GM19467 (cell line): ENCODE results near the gene PRAMEF8.
"Not testable (repeated sequence)": the region's sequence is repeated elsewhere in the genome, so short reads cannot be mapped to it uniquely, and the experiment has no call there.

Source experiments
- ATAC-seq: cut with Tn5 transposase; IDR thresholded peaks from one replicate; pipeline ENCODE4 v1.9.1; 2021; ENCODE audit warnings: mild to moderate bottlenecking, moderate library complexity; ENCODE audit not compliant: unreplicated experiment

PRAMEF8 gene

DNA sequence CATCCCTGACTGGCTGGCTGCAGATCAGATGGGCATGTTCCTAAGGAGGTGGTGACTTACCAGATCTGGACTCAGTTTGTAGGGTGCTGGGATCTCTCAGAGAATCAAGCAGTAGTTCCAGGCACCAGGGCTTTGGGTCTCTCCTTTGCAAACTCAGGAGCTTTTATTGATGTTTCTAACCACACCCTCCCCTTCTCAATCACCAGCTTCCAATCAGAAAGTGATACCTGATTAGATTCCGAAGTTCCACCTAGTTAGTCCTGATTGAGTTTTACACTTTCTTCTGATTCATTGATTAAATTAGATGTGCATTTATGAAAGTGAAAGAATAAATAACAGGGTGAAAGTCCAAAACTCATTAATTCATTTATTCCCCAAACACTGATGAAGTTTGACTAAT is at the start of gene PRAMEF8:
Gene PRAMEF8, minus strand, starts transcription at position 101 of the 400 bp plus-strand sequence. CDS start 1,046 bp downstream, outside the sequence.
- not testable (repeated sequence) for ATAC-seq

DNA sequence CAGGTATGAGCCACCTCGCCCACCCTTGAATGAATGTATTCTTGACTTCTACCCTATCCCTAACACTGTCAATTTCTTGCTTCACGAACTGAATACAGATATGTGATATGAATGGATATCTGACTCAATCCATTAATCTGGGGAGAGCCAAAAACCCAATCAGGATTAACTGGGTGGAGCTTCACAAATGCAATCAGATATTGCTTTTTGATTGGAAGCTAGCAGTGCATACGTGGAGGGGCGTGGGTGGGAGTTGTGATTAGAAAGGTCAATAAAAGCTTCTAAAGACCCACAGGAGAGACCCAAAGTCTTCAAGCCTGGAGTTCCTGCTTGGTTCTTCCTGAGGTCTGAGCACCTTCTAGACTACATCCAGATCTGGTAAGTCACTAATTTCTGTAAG is 30.3 kb upstream of the PRAMEF8 start, which contains the start of gene PRAMEF15:
Gene PRAMEF15, plus strand, starts transcription at position 301 of the 400 bp plus-strand sequence. CDS start 2,827 bp downstream, outside the sequence.
- ATAC-seq, result not testable (repeated sequence)

DNA sequence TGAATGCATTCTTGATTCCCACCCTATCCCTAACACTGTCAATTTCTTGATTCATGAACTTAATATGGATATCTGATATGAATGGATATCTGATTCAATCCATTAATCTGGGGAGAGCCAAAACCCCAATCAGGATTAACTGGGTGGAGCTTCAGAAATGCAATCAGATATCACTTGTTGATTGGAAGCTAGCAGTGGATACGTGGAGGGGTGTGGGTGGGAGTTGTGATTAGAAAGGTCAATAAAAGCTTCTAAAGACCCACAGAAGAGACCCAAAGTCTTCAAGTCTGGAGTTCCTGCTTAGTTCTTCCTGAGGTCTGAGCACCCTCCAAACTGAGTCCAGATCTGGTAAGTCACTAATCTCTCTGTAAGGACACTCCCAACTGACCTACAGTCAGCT is 18.3 kb upstream of the PRAMEF8 start, which contains the start of gene PRAMEF33:
Gene PRAMEF33, plus strand, starts transcription at position 301 of the 400 bp plus-strand sequence. CDS start 2,416 bp downstream, outside the sequence.
- not testable (repeated sequence) for ATAC-seq

- not testable (repeated sequence) for ATAC-seq
Measured at GRCh38 chr1:13302197-13302596, 17.3 kb upstream of the PRAMEF8 start.

DNA sequence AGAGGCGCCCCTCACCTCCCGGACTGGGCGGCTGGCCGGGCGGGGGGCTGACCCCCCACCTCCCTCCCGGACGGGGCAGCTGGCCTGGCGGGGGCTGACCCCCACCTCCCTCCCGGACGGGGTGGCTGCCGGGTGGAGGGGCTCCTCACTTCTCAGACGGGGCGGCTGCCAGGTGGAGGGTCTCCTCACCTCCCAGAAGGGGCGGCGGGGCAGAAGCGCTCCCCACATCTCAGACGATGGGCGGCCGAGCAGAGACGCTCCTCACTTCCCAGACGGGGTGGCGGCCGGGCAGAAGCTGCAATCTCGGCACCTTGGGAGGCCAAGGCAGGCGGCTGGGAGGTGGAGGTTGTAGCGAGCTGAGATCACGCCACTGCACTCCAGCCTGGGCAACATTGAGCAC is 13.8 kb upstream of the PRAMEF8 start:
- not testable (repeated sequence) for ATAC-seq

- ATAC-seq, result not testable (repeated sequence)
Measured at GRCh38 chr1:13297216-13297931, 12.4 kb upstream of the PRAMEF8 start.

- ATAC-seq, result not testable (repeated sequence)
Measured at GRCh38 chr1:13289030-13289429, 4.1 kb upstream of the PRAMEF8 start.

DNA sequence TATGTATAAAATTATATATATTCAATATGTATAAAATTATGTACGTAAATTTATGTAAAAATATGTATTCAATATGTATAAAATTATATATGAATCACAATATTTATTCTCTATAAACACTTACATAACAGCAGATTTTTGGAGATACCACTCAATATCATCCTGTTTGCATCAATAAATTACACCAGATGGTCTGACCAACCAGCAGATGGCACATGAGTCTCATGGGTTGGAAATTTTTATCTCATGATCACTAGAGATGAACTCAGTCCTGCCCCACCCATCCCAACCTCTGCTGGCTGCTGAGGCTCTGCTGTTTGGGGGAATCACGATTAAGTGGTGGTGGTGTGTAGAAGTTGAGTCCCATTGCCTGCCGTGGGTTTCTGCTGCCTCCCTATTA is 5.3 kb downstream of the PRAMEF8 start:
- not testable (repeated sequence) for ATAC-seq

DNA sequence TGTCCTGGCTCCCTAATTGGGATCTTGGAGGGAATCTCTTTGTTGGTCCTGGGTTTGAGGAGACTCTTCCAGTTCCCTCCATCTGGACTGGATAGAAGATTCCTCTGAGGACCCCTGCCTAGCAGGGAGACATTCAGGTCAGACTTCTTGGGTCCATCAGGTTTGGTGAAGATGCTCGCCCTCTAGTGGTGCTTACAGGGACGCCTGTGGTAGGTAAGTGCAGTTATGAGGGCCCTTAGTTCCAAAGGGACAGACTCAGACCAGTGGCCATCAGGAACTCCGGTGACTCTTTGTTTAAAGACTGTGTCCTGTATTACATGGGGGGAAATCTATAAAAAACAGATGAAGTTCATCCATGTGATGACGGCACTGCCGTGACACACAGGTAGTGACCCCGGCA is 7.9 kb downstream of the PRAMEF8 start:
- not testable (repeated sequence) for ATAC-seq

GRCh38 chr1:13265124-13265523 is 19.8 kb downstream of the PRAMEF8 start:
- ATAC-seq, result not testable (repeated sequence)

DNA sequence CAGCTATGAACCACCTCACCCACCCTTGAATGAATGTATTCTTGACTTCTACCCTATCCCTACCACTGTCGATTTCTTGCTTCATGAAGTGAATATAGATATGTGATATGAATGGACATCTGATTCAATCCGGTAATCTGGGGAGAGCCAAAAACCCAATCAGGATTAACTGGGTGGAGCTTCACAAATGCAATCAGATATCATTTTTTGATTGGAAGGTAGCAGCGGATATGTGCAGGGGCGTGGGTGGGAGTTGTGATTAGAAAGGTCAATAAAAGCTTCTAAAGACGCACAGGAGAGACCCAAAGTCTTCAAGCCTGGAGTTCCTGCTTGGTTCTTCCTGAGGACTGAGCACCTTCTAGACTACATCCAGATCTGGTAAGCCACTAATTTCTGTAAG is 31.0 kb downstream of the PRAMEF8 start, which contains the start of gene PRAMEF5:
Gene PRAMEF5, plus strand, starts transcription at position 301 of the 400 bp plus-strand sequence. CDS start 5,071 bp downstream, outside the sequence.
- ATAC-seq, result not testable (repeated sequence)

DNA sequence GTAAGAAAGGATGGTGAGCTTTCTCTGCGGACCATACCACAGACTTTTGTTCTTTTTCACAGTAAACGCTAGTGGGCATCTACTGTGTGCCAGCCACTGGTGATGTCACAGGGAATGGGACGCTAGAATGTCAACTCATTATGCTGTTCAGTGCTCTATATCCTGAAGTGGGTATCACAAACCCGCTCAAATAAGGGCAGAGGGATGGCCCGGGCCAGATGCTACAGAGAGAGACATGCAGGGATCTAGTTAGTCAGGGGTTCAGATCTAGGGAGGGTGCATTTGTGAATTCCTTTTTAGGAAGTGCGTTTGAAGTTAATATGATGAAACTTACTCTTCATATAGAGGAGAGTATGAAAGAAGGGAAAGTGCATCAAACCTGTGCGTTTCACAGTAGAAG is 37.8 kb downstream of the PRAMEF8 start:
- not testable (repeated sequence) for ATAC-seq

DNA sequence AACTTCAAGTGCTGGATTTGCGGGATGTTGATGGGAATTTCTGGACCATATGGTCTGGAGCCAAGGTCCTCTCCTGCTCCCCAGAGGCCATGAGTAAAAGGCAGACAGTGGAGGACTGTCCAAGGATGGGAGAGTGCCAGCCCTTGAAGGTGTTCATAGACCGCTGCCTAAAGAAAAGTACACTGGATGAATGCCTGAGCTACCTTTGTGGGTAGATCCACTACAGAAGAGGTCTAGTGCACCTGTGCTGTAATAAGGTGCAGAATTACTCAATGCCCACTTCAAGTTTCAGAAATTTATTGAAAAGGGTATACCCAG is 38.4 kb downstream of the PRAMEF8 start:
- not testable (repeated sequence) for ATAC-seq

DNA sequence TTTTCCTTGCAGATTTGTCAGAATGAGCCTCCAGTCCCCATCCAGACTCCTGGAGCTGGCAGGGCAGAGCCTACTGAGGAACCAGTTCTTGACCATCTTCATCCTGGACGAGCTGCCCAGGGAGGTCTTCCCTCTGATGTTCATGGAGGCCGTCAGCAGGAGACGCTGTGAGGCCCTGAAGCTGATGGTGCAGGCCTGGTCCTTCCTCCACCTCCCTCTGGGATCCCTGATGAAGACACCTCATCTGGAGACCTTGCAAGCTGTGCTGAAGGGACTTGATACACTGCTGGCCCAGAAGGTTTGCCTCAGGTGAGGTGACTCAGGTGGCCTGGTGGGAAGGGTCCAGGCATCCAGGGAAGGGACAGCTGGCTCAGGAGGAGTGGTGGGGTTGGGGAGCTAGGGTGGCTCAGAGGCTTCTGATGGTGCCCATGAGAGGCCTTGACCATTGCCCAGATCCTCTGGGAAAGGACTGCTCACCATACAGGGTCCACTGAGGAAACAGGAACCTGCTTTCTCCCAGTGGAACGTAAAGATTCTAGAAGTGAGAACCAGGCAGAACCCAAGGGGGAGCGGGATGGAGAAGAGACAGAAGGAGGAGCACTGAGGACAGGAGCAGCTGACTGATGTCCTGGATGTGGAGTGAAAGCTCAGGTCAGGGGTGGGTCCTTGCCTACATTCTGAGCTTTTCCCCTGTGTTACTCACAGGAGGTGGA is 38.9 kb downstream of the PRAMEF8 start:
- not testable (repeated sequence) for ATAC-seq

DNA sequence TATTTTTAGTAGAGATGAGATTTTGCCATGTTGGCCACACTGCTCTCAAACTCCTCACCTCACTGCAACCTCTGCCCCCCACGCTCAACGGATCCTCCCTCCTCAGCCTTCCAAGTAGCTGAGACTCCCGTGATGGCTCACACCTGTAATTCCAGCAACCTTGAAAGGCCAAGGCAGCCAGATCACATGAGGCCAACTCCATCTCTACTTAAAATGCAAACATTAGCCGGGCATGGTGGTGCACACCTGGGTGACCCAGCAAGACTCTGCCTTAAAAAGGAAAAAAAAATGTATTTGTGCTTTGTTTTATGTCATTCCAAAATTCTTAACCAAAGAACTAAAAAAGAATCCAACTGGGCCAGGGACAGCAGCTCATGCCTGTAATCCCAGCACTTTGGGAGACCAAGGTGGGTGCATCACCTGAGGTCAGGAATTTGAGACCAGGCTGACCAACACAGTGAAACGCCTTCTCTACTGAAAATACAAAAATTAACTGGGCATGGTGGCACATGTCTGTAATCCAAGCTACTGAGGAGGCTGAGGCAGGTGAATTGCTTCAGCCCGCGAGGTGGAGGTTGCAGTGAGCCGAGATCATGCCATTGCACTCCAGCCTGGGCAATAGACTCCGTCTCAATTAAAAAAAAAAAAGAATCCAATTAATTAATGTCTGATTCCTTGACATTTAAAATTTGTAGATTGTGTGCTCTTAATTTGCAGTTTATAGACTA is 41.2 kb downstream of the PRAMEF8 start:
- not testable (repeated sequence) for ATAC-seq

DNA sequence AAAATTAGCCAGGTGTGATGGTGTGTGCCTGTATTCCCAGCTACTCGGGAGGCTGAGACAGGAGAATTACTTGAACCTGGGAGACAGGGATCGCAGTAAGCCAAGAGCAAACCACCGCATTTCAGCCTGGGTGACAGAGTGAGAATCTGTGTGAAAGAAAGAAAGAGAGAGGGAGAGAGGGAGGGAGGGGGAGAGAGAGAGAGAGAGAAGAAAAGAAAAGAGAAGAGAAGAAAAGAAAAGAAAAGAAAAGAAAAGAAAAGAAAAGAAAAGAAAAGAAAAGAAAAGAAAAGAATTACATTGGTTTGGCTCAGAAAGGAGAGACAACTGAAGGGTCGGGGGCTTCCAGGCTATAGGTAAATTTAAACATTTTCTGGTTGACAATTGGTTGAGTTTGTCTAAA is 45.3 kb downstream of the PRAMEF8 start:
- ATAC-seq, result not testable (repeated sequence)

GRCh38 chr1:13237572-13237971 is 47.4 kb downstream of the PRAMEF8 start:
- not testable (repeated sequence) for ATAC-seq

DNA sequence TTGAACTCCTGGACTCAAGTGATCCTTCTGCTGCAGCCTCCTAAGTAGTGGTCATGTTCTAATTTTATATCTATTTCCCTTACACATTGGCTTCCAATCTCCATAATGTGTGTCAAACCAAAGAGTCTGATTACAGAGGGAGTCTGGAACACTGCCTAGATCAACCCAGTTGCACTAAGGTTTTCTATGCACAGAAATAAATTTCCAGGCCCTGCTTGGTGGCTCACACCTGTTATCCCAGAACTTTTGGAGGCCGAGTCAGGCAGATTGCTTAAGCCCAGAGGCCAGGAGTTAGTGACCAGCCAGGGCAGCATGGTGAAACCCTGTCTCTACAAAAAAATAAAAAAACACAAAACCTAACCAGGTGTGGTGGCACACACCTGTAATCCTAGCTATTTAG is 50.9 kb downstream of the PRAMEF8 start:
- ATAC-seq, result not testable (repeated sequence)

DNA sequence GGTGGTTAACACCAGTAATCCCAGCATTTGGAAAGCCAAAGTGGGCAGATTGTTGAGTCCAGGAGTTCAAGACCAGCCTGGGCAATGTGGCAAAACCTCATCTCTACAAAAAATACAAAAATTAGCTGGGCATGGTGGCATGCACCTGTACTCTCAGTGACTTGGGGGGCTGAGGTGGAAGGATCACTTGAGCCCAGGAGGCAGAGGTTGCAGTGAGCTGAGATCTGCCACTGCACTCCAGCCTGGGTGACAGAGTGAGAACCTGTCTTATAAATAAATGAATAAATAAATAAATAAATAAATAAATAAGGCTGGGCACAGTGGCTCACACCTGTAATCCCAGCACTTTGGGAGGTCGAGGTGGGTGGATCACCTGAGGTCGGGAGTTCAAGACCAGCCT is 52.9 kb downstream of the PRAMEF8 start:
- ATAC-seq, result not testable (repeated sequence)
